ENCODE measurements around the gene MRPS26. TPM values are rescaled to one million over a fixed set of nuclear protein-coding genes. Genes with fewer than 3 reads are reported as not detected.
"Not testable (repeated sequence)": the region's sequence is repeated elsewhere in the genome, so short reads cannot be mapped to it uniquely, and the experiment has no call there.

MRPS26 gene
- total RNA-seq, 1 experiment from 2014 or later = 105 TPM

- not testable (repeated sequence) for H3K4me1 Mint-ChIP-seq; ATAC-seq; H3K27ac Mint-ChIP-seq; DNase-seq (ENCODE audit: low spot score); H3K27me3 Mint-ChIP-seq (ENCODE audit: low read depth); H3K4me3 Mint-ChIP-seq
- POLR2A ChIA-PET = interaction anchor here (0.7 kb wide), 1 partner anchor 248 kb away, joined by 5 read pairs; no protein-coding TSS in a partner anchor
- Mint-ChIP-seq H3K9me3 (peaks cover 12% of the 10 kb centered on the region), H3K36me3 (peaks cover 37% of the 10 kb centered on the region)
- CTCF ChIA-PET = interaction anchor here (1.0 kb wide), 1 partner anchor 14 kb away, joined by 3 read pairs; no protein-coding TSS in a partner anchor
Measured at GRCh38 chr20:3015302-3015701, 30.6 kb upstream of the MRPS26 start.

DNA sequence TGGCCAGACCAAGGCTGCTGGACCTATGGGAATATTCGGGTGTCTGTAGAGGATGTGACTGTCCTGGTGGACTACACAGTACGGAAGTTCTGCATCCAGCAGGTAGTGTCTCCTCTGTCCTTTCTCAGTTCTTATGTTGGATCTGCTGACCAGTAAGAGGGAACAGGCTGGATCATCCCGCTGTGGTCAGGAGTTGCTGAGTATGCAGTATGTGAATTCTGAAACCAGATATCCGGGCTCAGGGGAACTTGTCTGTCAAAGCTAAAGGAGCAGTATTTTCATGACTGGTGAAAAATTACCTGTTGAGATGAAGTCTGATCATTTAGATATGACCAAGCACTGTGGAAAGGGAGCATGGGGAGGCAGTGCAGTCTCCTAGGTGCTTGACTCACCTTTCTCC lies 24.5 kb upstream of the MRPS26 start:
- CTCF ChIA-PET = interaction anchor here (0.5 kb wide), 1 partner anchor 32 kb away, joined by 3 read pairs; no protein-coding TSS in a partner anchor
- DNase-seq (ENCODE audit: low spot score) (no peak), ATAC-seq (no peak)
- Mint-ChIP-seq H3K27ac (no peak overlapping the region), H3K4me3 (no peak overlapping the region), H3K27me3 (ENCODE audit: low read depth) (no peaks in the 10 kb centered on the region), H3K36me3 (peaks cover 72% of the 10 kb centered on the region), H3K9me3 (peaks cover 12% of the 10 kb centered on the region), H3K4me1 (no peaks in the 10 kb centered on the region)
- TF ChIP-seq ZNF219 (CRISPR knock-in tag; IDR thresholded peaks at IDR 0.05; ENCODE audit: borderline replicate concordance) (no peak), TP53 (CRISPR knock-in tag; IDR thresholded peaks at IDR 0.05) (no peak), MYBL2 (CRISPR knock-in tag; IDR thresholded peaks at IDR 0.05) (no peak)
- POLR2A ChIA-PET = no interaction called here

GRCh38 chr20:3021777-3022176 lies 24.1 kb upstream of the MRPS26 start:
- peaks cover 72% of the 10 kb centered on the region for H3K36me3 Mint-ChIP-seq
- no peak for TF ChIP-seq GRHL2 (CRISPR knock-in tag; IDR thresholded peaks at IDR 0.05; ENCODE audit: insufficient replicate concordance, severe bottlenecking)
- peaks cover 12% of the 10 kb centered on the region for H3K9me3 Mint-ChIP-seq
- no peaks in the 10 kb centered on the region for H3K27me3 Mint-ChIP-seq (ENCODE audit: low read depth)
- DNase-seq (ENCODE audit: low spot score) (no peak), ATAC-seq (no peak)
- no peak overlapping the region for H3K27ac Mint-ChIP-seq
- no peak overlapping the region for H3K4me3 Mint-ChIP-seq
- no peaks in the 10 kb centered on the region for H3K4me1 Mint-ChIP-seq
- ChIA-PET POLR2A (no interaction called here), CTCF (no interaction called here)

DNA sequence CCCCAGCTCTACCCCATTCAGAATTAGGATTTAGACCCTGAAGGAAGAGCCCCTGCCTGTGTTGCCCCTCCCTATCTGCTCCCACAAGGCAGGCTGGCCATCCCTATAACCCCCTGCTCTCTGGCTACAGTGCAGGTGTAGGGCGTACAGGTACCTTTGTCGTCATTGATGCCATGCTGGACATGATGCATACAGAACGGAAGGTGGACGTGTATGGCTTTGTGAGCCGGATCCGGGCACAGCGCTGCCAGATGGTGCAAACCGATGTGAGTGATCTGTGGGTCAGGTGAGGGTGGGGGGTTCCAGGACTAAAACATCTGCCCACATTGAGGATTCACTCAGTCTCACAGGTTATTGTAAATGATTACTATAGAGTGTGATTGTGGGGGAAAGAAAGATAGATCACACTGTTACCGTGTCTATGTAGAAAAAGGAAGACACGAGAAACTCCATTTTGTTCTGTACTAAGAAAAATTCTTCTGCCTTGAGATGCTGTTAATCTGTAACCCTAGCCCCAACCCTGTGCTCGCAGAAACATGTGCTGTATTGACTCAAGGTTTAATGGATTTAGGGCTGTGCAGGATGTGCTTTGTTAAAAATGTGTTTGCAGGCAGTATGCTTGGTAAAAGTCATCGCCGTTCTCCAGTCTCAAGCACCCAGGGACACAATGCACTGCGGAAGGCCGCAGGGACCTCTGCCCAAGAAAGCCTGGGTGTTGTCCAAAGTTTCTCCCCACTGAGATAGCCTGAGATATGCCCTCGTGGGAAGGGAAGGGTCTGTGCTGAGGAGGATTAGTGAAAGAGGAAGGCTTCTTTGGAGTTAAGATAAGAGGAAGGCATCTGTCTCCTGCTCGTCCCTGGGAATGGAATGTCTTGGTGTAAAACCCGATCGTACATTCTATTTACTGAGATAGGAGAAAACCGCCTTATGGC lies 23.0 kb upstream of the MRPS26 start:
- H3K27me3 Mint-ChIP-seq (ENCODE audit: low read depth); ATAC-seq; POLR2A ChIA-PET; H3K4me3 Mint-ChIP-seq; H3K4me1 Mint-ChIP-seq; H3K9me3 Mint-ChIP-seq; H3K27ac Mint-ChIP-seq; CTCF ChIA-PET; DNase-seq (ENCODE audit: low spot score): not testable (repeated sequence)
- H3K36me3 Mint-ChIP-seq = peaks cover 70% of the 10 kb centered on the region

DNA sequence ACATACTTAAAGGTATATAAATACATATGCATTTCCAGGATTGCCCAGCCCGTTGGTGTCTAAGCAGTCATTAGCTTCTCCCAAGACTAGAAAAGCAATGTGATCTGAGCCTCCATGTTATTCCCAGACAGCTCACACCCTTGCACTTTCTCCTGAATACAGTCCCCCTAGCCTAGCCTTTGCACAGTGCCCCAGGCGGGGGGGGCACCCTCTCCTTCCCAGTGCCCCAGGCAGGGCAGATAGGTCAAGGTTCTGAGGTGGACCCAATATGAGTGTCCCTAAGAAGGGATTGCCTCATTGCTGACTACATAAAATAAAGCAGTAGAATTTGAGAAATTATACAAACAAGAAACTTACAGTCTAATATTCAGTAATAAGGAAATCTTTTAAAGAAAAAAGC lies 17.9 kb upstream of the MRPS26 start:
- no peak for ATAC-seq
- ChIA-PET POLR2A (no interaction called here), CTCF (no interaction called here)
- no peak for TF ChIP-seq ETV6 (CRISPR knock-in tag; IDR thresholded peaks at IDR 0.05)
- TF ChIP-seq, protein P1, sequence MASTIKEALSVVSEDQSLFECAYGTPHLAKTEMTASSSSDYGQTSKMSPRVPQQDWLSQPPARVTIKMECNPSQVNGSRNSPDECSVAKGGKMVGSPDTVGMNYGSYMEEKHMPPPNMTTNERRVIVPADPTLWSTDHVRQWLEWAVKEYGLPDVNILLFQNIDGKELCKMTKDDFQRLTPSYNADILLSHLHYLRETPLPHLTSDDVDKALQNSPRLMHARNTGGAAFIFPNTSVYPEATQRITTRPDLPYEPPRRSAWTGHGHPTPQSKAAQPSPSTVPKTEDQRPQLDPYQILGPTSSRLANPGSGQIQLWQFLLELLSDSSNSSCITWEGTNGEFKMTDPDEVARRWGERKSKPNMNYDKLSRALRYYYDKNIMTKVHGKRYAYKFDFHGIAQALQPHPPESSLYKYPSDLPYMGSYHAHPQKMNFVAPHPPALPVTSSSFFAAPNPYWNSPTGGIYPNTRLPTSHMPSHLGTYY (CRISPR knock-in tag; IDR thresholded peaks at IDR 0.05) = no peak
- TF ChIP-seq, protein P2, sequence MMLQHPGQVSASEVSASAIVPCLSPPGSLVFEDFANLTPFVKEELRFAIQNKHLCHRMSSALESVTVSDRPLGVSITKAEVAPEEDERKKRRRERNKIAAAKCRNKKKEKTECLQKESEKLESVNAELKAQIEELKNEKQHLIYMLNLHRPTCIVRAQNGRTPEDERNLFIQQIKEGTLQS (CRISPR knock-in tag; conservative IDR thresholded peaks at IDR 0.05) = no peak
- TF ChIP-seq ZNF121 (CRISPR knock-in tag; IDR thresholded peaks at IDR 0.05) = no peak
- TF ChIP-seq, protein P3, sequence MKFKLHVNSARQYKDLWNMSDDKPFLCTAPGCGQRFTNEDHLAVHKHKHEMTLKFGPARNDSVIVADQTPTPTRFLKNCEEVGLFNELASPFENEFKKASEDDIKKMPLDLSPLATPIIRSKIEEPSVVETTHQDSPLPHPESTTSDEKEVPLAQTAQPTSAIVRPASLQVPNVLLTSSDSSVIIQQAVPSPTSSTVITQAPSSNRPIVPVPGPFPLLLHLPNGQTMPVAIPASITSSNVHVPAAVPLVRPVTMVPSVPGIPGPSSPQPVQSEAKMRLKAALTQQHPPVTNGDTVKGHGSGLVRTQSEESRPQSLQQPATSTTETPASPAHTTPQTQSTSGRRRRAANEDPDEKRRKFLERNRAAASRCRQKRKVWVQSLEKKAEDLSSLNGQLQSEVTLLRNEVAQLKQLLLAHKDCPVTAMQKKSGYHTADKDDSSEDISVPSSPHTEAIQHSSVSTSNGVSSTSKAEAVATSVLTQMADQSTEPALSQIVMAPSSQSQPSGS (CRISPR knock-in tag; IDR thresholded peaks at IDR 0.05; ENCODE audit: borderline replicate concordance, low read depth) = no peak
- TF ChIP-seq E2F1 (CRISPR knock-in tag; IDR thresholded peaks at IDR 0.05) = no peak
- no peak for TF ChIP-seq ZSCAN18 (CRISPR knock-in tag; IDR thresholded peaks at IDR 0.05)
- H3K4me3 Mint-ChIP-seq = no peak overlapping the region
- H3K27me3 Mint-ChIP-seq (ENCODE audit: low read depth) = no peaks in the 10 kb centered on the region
- H3K4me1 Mint-ChIP-seq = no peaks in the 10 kb centered on the region
- H3K36me3 Mint-ChIP-seq = peaks cover 51% of the 10 kb centered on the region
- no peaks in the 10 kb centered on the region for H3K9me3 Mint-ChIP-seq
- H3K27ac Mint-ChIP-seq = no peak overlapping the region
- no peak for DNase-seq (ENCODE audit: low spot score)

Measured in WTC11 (cell line).